Epithelial cell of proximal tubule (primary cell): ENCODE measurements around the gene HSD11B2. TPM values are rescaled to one million over a fixed set of nuclear protein-coding genes. Genes with fewer than 3 reads are reported as not detected.
A peak's percentile ranks its signal among the peaks of the same experiment; 100 is the strongest.

Experiments
- DNase-seq: peaks from one replicate; pipeline ENCODE4 v3.0.0-alpha.2; 2011; ENCODE audit warnings: low read depth
- H3K4me3 ChIP-seq: 2 replicates; pipeline ENCODE4 v1.5.1; 2011; ENCODE audit warnings: low read depth, mild to moderate bottlenecking, low read length
- CTCF ChIP-seq: conservative IDR thresholded peaks from 2 replicates; pipeline ENCODE4 v1.5.1; 2012; ENCODE audit warnings: low read depth, mild to moderate bottlenecking, low read length
- total RNA-seq: library from RNA; depleted of rRNA; stranded (reverse); fragments of >200 nt; gene quantifications from 2 replicates; pipeline ENCODE4 v1.2.3, GENCODE V29; 2015

The HSD11B2 gene
- total RNA-seq, 1 donor from 2014 or later: 2.2 TPM

GRCh38 chr16:67393111-67393787, 37.7 kb upstream of the HSD11B2 start, which contains the start of gene TPPP3:
Gene TPPP3, minus strand, starts transcription at chr16:67393498. Its CDS starts 2,387 bp downstream, at chr16:67391111.
- DNase-seq: no peak
- TF ChIP-seq CTCF: peak; percentile 57
- H3K4me3 ChIP-seq: peak within 1 kb of the TSS; percentile 29

DNA sequence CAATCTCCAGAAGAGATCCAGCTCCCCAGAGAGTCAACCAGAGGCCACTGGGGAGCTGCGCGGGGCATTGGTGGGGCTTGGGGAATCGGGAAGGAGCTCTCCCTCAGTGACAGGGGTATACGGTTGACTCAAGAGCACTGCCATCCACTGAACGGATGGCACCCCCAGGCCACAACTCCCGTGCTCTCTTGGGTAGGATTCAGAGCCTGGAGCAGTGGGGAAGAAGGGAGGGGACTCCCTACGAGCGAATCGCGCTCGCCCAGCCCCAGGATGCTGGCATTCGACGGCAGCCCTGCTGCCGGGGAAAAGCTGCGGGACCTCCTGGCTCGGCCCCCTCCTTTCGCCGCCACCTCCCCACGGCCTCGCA, 37.1 kb upstream of the HSD11B2 start:
- H3K4me3 ChIP-seq: peak overlapping the region; percentile 29
- no peak for TF ChIP-seq CTCF
- no peak for DNase-seq

GRCh38 chr16:67394155-67395104, 36.5 kb upstream of the HSD11B2 start:
- DNase-seq: no peak
- H3K4me3 ChIP-seq: peak overlapping the region; percentile 13
- no peak for TF ChIP-seq CTCF

- no peak for DNase-seq
- no peak overlapping the region for H3K4me3 ChIP-seq
- TF ChIP-seq CTCF: no peak
Measured at GRCh38 chr16:67395105-67395457, 35.8 kb upstream of the HSD11B2 start.

GRCh38 chr16:67395458-67396158, 35.3 kb upstream of the HSD11B2 start:
- H3K4me3 ChIP-seq: no peak overlapping the region

More at GRCh38 chr16:67395458-67396158, 35.3 kb upstream of the HSD11B2 start:
- TF ChIP-seq CTCF: no peak
- DNase-seq: no peak
